Measurements from ENCODE around the gene ZNF385D.

ZNF385D gene

GRCh38 chr3:21668012-21668411 lies 83.0 kb downstream of the ZNF385D start:
- DNase-seq: no peak

GRCh38 chr3:21665444-21666100 lies 85.4 kb downstream of the ZNF385D start:
- DNase-seq: no peak

GRCh38 chr3:21664996-21665395 lies 86.0 kb downstream of the ZNF385D start:
- no peak for DNase-seq

GRCh38 chr3:21662403-21662802 lies 88.6 kb downstream of the ZNF385D start:
- DNase-seq: no peak

- DNase-seq: no peak
These were observed 96.3 kb downstream of the ZNF385D start for GRCh38 chr3:21654662-21655061.

- DNase-seq: no peak
These were observed 96.8 kb downstream of the ZNF385D start for GRCh38 chr3:21654241-21654640.

- DNase-seq: no peak
These were observed 101.5 kb downstream of the ZNF385D start for GRCh38 chr3:21649519-21649918.

- DNase-seq: no peak
These were observed 103.0 kb downstream of the ZNF385D start for GRCh38 chr3:21647961-21648360.

- no peak for DNase-seq
These were observed 105.7 kb downstream of the ZNF385D start for GRCh38 chr3:21645121-21645897.

- DNase-seq: no peak
These were observed 106.7 kb downstream of the ZNF385D start for GRCh38 chr3:21644268-21644667.

GRCh38 chr3:21643752-21644151 lies 107.3 kb downstream of the ZNF385D start:
- no peak for DNase-seq

GRCh38 chr3:21642433-21642832 lies 108.6 kb downstream of the ZNF385D start:
- DNase-seq: no peak

- no peak for DNase-seq
These were observed 109.1 kb downstream of the ZNF385D start for GRCh38 chr3:21641959-21642358.

GRCh38 chr3:21638488-21638887 lies 112.5 kb downstream of the ZNF385D start:
- no peak for DNase-seq

- DNase-seq: no peak
These were observed 116.9 kb downstream of the ZNF385D start for GRCh38 chr3:21634112-21634511.

- no peak for DNase-seq
These were observed 126.5 kb downstream of the ZNF385D start for GRCh38 chr3:21624524-21624923.

- DNase-seq: no peak
These were observed 129.8 kb downstream of the ZNF385D start for GRCh38 chr3:21621181-21621651.

- no peak for DNase-seq
These were observed 130.4 kb downstream of the ZNF385D start for GRCh38 chr3:21620511-21621155.

- DNase-seq: no peak
These were observed 132.3 kb downstream of the ZNF385D start for GRCh38 chr3:21618695-21619094.

GRCh38 chr3:21613372-21614070 lies 137.5 kb downstream of the ZNF385D start:
- no peak for DNase-seq

GRCh38 chr3:21601178-21601577 lies 149.8 kb downstream of the ZNF385D start:
- no peak for DNase-seq

GRCh38 chr3:21599890-21600289 lies 151.1 kb downstream of the ZNF385D start:
- no peak for DNase-seq

GRCh38 chr3:21592828-21593227 lies 158.2 kb downstream of the ZNF385D start:
- no peak for DNase-seq
